ENCODE measurements around the gene ALK.
"Not testable (repeated sequence)": the region's sequence is repeated elsewhere in the genome, so short reads cannot be mapped to it uniquely, and the experiment has no call there.

The ALK gene

DNA sequence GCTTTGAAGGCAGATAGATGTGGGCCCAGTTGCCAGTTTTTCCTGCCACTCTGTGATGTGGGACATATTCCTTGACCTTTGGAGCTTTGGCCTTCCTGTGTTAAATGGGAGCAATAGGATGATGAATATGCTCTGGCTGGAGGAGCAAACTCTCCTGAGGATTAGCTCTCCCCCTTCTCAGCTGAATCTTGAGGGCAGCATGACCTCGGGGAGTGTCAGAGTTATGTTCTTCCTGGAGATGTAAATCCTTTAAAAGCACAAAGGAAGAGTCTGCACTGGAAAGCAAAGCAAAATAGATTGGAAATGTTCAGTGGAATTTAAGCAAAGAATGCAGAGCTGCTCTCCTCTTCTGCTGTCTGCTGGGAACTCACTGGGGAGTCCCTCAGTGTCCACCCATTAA, 160.1 kb downstream of the ALK start:
- TF ChIP-seq, protein P1, sequence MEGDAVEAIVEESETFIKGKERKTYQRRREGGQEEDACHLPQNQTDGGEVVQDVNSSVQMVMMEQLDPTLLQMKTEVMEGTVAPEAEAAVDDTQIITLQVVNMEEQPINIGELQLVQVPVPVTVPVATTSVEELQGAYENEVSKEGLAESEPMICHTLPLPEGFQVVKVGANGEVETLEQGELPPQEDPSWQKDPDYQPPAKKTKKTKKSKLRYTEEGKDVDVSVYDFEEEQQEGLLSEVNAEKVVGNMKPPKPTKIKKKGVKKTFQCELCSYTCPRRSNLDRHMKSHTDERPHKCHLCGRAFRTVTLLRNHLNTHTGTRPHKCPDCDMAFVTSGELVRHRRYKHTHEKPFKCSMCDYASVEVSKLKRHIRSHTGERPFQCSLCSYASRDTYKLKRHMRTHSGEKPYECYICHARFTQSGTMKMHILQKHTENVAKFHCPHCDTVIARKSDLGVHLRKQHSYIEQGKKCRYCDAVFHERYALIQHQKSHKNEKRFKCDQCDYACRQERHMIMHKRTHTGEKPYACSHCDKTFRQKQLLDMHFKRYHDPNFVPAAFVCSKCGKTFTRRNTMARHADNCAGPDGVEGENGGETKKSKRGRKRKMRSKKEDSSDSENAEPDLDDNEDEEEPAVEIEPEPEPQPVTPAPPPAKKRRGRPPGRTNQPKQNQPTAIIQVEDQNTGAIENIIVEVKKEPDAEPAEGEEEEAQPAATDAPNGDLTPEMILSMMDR (IDR thresholded peaks at IDR 0.05; ENCODE audit: control insufficient read depth, extremely low read depth, insufficient read depth), result no peak
- no peak overlapping the region for H3K4me3 ChIP-seq (ENCODE audit: low read depth, low read length)
- DNase-seq (ENCODE audit: low read depth), result no peak

DNA sequence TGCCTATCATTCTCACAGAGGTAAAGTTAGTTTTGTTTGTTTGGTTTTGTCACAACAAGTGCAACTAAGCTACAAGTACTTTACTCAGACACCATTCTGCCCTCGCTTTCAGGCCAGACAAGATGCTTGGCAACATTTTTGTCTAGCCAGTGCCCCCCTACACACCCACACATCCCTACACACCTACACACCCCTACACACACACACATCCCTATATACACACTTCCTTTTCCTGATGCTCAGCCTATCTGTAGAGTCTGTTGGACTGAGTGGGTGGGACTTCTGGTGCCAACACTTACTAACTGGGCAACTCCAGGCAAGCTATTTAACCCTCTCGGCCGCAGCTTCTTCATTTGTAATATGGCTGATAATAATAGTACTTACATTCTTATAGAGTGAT, 161.4 kb downstream of the ALK start:
- TF ChIP-seq, protein P1 (IDR thresholded peaks at IDR 0.05; ENCODE audit: control insufficient read depth, extremely low read depth, insufficient read depth), result no peak
- DNase-seq (ENCODE audit: low read depth), result no peak
- no peak overlapping the region for H3K4me3 ChIP-seq (ENCODE audit: low read depth, low read length)

DNA sequence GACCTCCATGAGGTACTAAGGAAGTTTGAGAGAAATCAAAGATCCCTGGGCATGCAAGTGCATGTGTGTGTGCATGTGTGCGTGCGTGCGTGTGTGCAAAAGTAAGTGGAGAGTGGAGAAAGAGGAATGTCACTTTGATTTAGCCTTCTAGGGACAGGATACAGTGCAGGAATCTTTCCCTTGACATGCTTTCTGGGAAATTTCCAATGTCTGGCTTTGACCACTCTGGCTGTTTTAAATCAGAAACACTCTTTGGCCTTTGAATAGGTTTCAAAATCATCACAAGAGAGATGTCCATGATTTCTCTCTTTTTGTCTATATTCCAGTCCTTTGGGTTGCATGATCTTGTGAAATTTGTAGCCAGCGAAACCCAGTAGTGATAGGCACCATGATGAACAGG, 162.0 kb downstream of the ALK start:
- TF ChIP-seq, protein P1 (IDR thresholded peaks at IDR 0.05; ENCODE audit: control insufficient read depth, extremely low read depth, insufficient read depth), result no peak
- H3K4me3 ChIP-seq (ENCODE audit: low read depth, low read length), result no peak overlapping the region
- DNase-seq (ENCODE audit: low read depth), result no peak

DNA sequence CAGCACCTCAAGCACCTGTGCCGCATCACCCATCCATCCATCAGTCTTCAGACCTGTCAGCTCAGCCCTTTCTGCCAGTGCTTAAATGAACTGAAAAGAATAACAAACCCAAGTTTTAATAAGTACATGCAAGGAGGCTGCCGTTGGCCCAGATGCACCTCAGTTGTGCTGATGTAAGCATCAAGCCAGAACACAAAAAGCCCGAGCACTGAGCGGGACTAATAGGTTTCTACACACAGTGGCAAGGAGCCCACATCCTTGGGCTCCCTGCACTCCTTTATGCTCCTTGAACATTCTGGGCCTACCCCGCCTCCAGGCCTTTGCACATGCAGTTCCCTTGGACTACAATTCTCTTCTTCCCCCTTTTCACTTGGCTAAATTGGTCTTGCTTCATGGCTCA, 165.6 kb downstream of the ALK start:
- no peak for DNase-seq (ENCODE audit: low read depth)
- TF ChIP-seq, protein P1 (IDR thresholded peaks at IDR 0.05; ENCODE audit: control insufficient read depth, extremely low read depth, insufficient read depth), result no peak
- no peak overlapping the region for H3K4me3 ChIP-seq (ENCODE audit: low read depth, low read length)

DNA sequence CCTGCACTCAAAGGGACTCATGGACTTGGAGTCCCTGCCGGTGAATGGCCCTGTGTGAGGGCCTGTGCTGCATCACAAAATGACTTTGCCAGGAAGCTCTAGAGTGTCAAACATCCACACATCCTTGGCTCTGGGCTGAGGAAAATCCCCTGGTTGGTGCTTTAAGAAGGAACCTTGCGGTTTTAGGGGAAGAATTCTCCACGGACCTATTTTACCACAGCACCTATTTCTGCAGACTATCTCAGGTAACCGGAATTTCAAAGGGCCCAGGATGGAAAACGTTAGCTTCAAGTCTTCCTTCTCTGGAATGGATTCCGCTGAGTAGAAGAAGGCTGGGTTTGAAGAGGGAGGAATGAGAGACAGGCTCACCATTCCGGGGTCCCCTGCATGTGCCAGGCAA, 166.2 kb downstream of the ALK start:
- DNase-seq (ENCODE audit: low read depth), result no peak
- H3K4me3 ChIP-seq (ENCODE audit: low read depth, low read length), result no peak overlapping the region
- TF ChIP-seq, protein P1 (IDR thresholded peaks at IDR 0.05; ENCODE audit: control insufficient read depth, extremely low read depth, insufficient read depth), result no peak

DNA sequence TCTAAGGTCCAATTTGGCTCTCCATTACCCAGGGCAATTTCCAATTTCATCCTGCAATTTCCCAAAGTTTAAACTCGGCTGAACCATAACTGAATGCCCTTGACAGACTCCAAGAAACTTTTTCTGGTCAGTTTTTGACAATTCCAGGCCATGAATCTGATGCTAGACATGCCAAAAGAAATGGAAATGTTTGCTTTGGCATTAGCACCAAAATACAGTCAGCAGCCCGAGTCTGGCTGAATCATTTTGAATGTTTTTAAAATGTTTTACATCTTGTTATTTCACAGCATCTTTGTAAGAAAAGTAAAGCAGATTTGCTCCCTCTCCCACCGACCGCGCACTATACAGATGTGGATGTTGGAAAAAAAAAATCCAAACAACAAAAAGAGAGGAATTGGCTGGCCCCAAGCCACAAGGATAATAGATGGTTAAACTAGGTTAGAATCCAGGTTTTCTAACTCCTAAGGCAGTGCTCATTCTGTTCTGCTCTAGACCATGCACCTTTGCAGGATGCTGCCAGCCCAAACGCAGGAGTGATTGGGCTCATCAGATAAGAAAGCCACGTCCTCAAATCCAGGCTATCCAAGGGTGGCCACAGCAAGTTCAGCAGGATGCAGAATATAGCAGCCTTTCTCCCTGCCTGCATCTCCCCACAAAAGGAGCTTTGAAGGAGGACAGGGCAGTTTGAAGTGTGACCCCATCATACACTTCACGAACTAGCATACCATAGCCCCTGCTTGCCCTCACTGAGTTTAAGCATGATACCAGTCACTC, 167.5 kb downstream of the ALK start:
- DNase-seq (ENCODE audit: low read depth), result no peak
- TF ChIP-seq, protein P1 (IDR thresholded peaks at IDR 0.05; ENCODE audit: control insufficient read depth, extremely low read depth, insufficient read depth), result no peak
- H3K4me3 ChIP-seq (ENCODE audit: low read depth, low read length), result no peak overlapping the region

DNA sequence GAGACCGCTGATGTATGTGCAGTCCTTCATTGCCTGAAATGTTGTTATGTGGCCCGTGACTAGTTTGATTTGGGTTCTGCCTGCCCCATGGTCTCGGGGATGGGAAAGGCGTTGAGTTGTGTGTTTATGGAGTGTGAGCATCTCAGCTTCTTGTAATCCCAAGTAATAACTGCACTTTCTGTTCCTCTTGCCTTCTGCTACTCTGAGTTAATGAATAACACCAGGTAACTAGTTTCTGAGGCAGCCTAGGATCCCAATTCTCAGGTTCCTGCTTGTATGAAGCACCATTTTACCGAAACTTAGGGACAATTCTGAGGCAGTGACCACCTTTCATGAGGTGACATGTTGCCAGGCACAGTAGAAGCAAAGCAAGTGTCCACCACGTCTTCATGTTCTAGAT, 170.0 kb downstream of the ALK start:
- no peak for DNase-seq (ENCODE audit: low read depth)
- H3K4me3 ChIP-seq (ENCODE audit: low read depth, low read length), result no peak overlapping the region
- TF ChIP-seq, protein P1 (IDR thresholded peaks at IDR 0.05; ENCODE audit: control insufficient read depth, extremely low read depth, insufficient read depth), result no peak

DNA sequence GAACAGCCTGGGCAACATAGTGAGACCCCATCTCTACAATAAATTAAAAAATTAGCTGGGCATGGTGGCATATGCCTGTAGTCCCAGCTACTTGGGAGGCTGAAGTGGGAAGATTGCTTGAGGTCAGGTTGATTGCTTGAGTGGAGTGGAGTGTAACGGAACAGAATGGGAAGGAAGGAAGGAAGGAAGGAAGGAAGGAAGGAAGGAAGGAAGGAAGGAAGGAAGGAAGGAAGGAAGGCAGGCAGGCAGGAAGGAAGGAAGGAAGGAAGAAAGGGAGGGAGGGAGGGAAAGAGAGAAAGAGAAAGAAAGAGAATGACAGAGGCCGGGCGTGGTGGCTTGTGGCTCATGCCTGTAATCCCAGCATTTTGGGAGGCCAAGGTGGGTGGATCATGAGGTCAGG, 170.9 kb downstream of the ALK start:
- not testable (repeated sequence) for H3K4me3 ChIP-seq (ENCODE audit: low read depth, low read length); DNase-seq (ENCODE audit: low read depth)
